Measurements from ENCODE around the gene ZSCAN29. TPM values are rescaled to one million over a fixed set of nuclear protein-coding genes. Genes with fewer than 3 reads are reported as not detected.
A peak's percentile ranks its signal among the peaks of the same experiment; 100 is the strongest.

ZSCAN29 gene
- total and polyA plus RNA-seq, 2 of the 13 experiments (the other 11 are each of a cell fraction or from before 2014, with no cell fraction given): 8.3 to 27.4 TPM

- TF ChIP-seq NR0B2 (CRISPR knock-in tag; IDR thresholded peaks at IDR 0.05): peak; percentile 17; the same call in 1 of the 2 replicates
- no peak for TF ChIP-seq ZNF354B (CRISPR knock-in tag; IDR thresholded peaks at IDR 0.05)
- no peak for TF ChIP-seq ZBTB26 (CRISPR knock-in tag; IDR thresholded peaks at IDR 0.05; ENCODE audit: borderline replicate concordance)
- TF ChIP-seq ATRX (CRISPR knock-in tag; IDR thresholded peaks at IDR 0.05; ENCODE audit: borderline replicate concordance): no peak
- TF ChIP-seq ZNF580 (CRISPR knock-in tag; IDR thresholded peaks at IDR 0.05; ENCODE audit: borderline replicate concordance, low read depth): 0 out of 2 replicates have a peak, but pooled peaks have one; percentile 3
- peak; percentile 1; the same call in 1 of the 2 replicates for TF ChIP-seq NFKB2 (CRISPR knock-in tag; IDR thresholded peaks at IDR 0.05; ENCODE audit: borderline replicate concordance)
- TF ChIP-seq ZNF121 (CRISPR knock-in tag; IDR thresholded peaks at IDR 0.05): no peak; the same call in 1 of the 2 replicates
- no peak for TF ChIP-seq NFE2L2 (IDR thresholded peaks at IDR 0.05; ENCODE audit: low read length)
- TF ChIP-seq TCF12 (IDR thresholded peaks at IDR 0.05): no peak
- no peak for TF ChIP-seq TCF12 (CRISPR knock-in tag; IDR thresholded peaks at IDR 0.05)
- no peak for TF ChIP-seq TARDBP (CRISPR knock-in tag; IDR thresholded peaks at IDR 0.05)
- TF ChIP-seq ASH2L (IDR thresholded peaks at IDR 0.05; ENCODE audit: insufficient read length, low read depth, low read length): peak; percentile 60
- no peak for TF ChIP-seq ZNF597 (CRISPR knock-in tag; IDR thresholded peaks at IDR 0.05)
- peak; percentile 29; the same call in 1 of the 2 replicates for TF ChIP-seq NR2F2 (IDR thresholded peaks at IDR 0.05; ENCODE audit: borderline replicate concordance, low read depth)
- no peak for TF ChIP-seq MAZ (IDR thresholded peaks at IDR 0.05; ENCODE audit: borderline replicate concordance, low read depth, low read length)
- TF ChIP-seq MAZ (CRISPR knock-in tag; IDR thresholded peaks at IDR 0.05; ENCODE audit: low read depth): no peak
- 0 out of 2 replicates have a peak, but pooled peaks have one; percentile 13 for TF ChIP-seq IRF9 (CRISPR knock-in tag; IDR thresholded peaks at IDR 0.05; ENCODE audit: borderline replicate concordance)
- no peak for TF ChIP-seq TP53 (CRISPR knock-in tag; conservative IDR thresholded peaks at IDR 0.05)
- no peak for TF ChIP-seq ZBED4 (CRISPR knock-in tag; IDR thresholded peaks at IDR 0.05; ENCODE audit: borderline replicate concordance)
- TF ChIP-seq KDM6A (CRISPR knock-in tag; IDR thresholded peaks at IDR 0.05; ENCODE audit: low read depth): no peak
- no peak for TF ChIP-seq TBX3 (IDR thresholded peaks at IDR 0.05; ENCODE audit: borderline replicate concordance)
- no peak for TF ChIP-seq HDAC1 (CRISPR knock-in tag; IDR thresholded peaks at IDR 0.05)
- no peak for TF ChIP-seq FOXK2 (IDR thresholded peaks at IDR 0.05)
Observed at GRCh38 chr15:43370310-43370974, 401 bp downstream of the ZSCAN29 start (continued).

Data from HepG2 (cell line).